DOHH2 (cell line): Measurements from ENCODE around the gene PDE7B.

Source experiments
- H3F3A ChIP-seq: fragments of 200-600 bp; sonication (generic), shearing (Covaris generic); 2 replicates; pipeline ENCODE4 v1.6.0; 2016; ENCODE audit warnings: antibody characterized with exemption, mild to moderate bottlenecking; ENCODE audit not compliant: control insufficient read depth, insufficient read depth
- H3K27ac ChIP-seq: fragments of 200-600 bp; sonication (generic); 2 replicates; pipeline ENCODE4 v1.5.1; 2014; ENCODE audit warnings: low read depth, mild to moderate bottlenecking, low read length, moderate library complexity
- H3K27me3 ChIP-seq: fragments of 200-600 bp; sonication (generic); 2 replicates; pipeline ENCODE4 v1.6.1; 2014; ENCODE audit warnings: mild to moderate bottlenecking, low read length, mixed read lengths; ENCODE audit not compliant: control insufficient read depth
- H3K36me3 ChIP-seq: fragments of 200-600 bp; sonication (generic); 2 replicates; pipeline ENCODE4 v1.6.1; 2014; ENCODE audit warnings: mild to moderate bottlenecking, low read length, moderate library complexity, mixed read lengths; ENCODE audit not compliant: control insufficient read depth
- H3K4me1 ChIP-seq: fragments of 200-600 bp; sonication (generic); 2 replicates; pipeline ENCODE4 v1.6.1; 2014; ENCODE audit warnings: mild to moderate bottlenecking, low read length, mixed read lengths; ENCODE audit not compliant: control insufficient read depth
- H3K4me2 ChIP-seq: fragments of 200-600 bp; sonication (generic); 2 replicates; pipeline ENCODE4 v1.6.0; 2014; ENCODE audit warnings: mild to moderate bottlenecking, low read length, moderate library complexity
- H3K4me3 ChIP-seq: fragments of 200-600 bp; sonication (generic); 2 replicates; pipeline ENCODE4 v1.5.1; 2014; ENCODE audit warnings: mild to moderate bottlenecking, low read length, mixed read lengths
- H3K79me2 ChIP-seq: fragments of 200-600 bp; sonication (generic); 2 replicates; pipeline ENCODE4 v1.6.1; 2014; ENCODE audit warnings: mild to moderate bottlenecking, low read length, mixed read lengths; ENCODE audit not compliant: control insufficient read depth
- H3K9me2 ChIP-seq: fragments of 200-600 bp; sonication (generic); replicated peaks from 2 replicates; pipeline ENCODE4 v1.6.1; 2014; ENCODE audit warnings: mild to moderate bottlenecking, low read length, mixed read lengths; ENCODE audit not compliant: control insufficient read depth
- H3K9me3 ChIP-seq: fragments of 200-600 bp; sonication (generic); 2 replicates; pipeline ENCODE4 v1.6.1; 2014; ENCODE audit warnings: antibody characterized with exemption, low read length, mixed read lengths; ENCODE audit not compliant: control insufficient read depth, insufficient read depth
- H4K20me1 ChIP-seq: fragments of 200-600 bp; sonication (generic); 2 replicates; pipeline ENCODE4 v1.6.0; 2014; ENCODE audit warnings: low read depth, mild to moderate bottlenecking, antibody characterized with exemption, low read length, moderate library complexity; ENCODE audit not compliant: control insufficient read depth, insufficient read depth
- EZH2phosphoT487 ChIP-seq: fragments of 200-600 bp; sonication (generic); IDR thresholded peaks from 2 replicates; pipeline ENCODE4 v1.6.1; 2017; ENCODE audit warnings: borderline replicate concordance, mild to moderate bottlenecking, antibody characterized with exemption, low read length, moderate library complexity, mixed read lengths
- TF ChIP-seq, protein P1 (sequence below): fragments of 200-600 bp; sonication (generic); IDR thresholded peaks from one replicate; pipeline ENCODE4 v1.5.1; 2014; ENCODE audit warnings: antibody characterized with exemption, mild to moderate bottlenecking, low read depth, low read length; ENCODE audit not compliant: poor library complexity, severe bottlenecking

PDE7B gene

DNA sequence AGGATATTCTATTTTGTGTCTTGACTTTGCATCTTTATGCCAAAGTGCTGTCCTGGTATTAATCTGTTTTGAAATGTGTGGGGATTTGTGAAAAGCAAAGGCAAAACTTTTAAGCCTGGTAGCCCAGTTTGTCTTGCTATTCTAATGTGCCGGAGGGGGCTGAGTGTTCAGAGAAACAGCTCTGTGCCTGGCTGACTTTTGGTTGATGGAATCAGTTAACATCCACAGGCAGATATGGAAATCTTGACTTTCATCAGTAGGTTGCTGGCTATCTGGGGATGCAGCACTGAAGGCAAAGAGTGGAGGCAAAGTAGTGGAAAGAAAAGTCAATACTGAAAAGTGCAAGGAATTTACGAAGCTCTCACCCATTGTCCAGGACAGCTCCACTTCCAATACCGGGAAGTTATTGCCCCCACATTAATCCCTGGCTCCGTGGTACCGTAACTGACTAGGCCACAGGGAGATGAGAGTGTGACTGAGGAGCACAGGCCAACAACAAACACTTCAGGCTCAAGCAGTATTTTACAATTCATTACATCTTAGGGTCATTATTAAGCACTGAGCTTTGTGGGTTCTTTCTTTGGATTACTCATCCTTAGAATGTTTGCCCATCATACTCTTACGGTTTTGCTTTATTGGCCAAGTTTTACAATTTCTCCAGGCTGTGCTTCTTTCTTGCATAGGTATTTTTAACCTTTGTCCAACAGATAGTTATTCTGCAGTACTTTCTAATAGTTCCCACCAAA is 234.0 kb downstream of the PDE7B start:
- no peaks in the 10 kb centered on the region for H3F3A ChIP-seq
- no peaks in the 10 kb centered on the region for H3K79me2 ChIP-seq
- H3K27me3 ChIP-seq, result 0 out of 2 replicates have a peak, but pooled peaks cover 2% of the 10 kb centered on the region
- TF ChIP-seq, protein P1, sequence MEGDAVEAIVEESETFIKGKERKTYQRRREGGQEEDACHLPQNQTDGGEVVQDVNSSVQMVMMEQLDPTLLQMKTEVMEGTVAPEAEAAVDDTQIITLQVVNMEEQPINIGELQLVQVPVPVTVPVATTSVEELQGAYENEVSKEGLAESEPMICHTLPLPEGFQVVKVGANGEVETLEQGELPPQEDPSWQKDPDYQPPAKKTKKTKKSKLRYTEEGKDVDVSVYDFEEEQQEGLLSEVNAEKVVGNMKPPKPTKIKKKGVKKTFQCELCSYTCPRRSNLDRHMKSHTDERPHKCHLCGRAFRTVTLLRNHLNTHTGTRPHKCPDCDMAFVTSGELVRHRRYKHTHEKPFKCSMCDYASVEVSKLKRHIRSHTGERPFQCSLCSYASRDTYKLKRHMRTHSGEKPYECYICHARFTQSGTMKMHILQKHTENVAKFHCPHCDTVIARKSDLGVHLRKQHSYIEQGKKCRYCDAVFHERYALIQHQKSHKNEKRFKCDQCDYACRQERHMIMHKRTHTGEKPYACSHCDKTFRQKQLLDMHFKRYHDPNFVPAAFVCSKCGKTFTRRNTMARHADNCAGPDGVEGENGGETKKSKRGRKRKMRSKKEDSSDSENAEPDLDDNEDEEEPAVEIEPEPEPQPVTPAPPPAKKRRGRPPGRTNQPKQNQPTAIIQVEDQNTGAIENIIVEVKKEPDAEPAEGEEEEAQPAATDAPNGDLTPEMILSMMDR, result no peak
- TF ChIP-seq EZH2phosphoT487, result no peak
- H3K9me2 ChIP-seq, result no peaks in the 10 kb centered on the region
- no peaks in the 10 kb centered on the region for H4K20me1 ChIP-seq
- H3K27ac ChIP-seq, result no peak overlapping the region
- H3K4me2 ChIP-seq, result no peak overlapping the region
- H3K36me3 ChIP-seq, result no peaks in the 10 kb centered on the region
- H3K4me1 ChIP-seq, result no peaks in the 10 kb centered on the region
- no peak overlapping the region for H3K4me3 ChIP-seq
- H3K9me3 ChIP-seq, result no peaks in the 10 kb centered on the region

DNA sequence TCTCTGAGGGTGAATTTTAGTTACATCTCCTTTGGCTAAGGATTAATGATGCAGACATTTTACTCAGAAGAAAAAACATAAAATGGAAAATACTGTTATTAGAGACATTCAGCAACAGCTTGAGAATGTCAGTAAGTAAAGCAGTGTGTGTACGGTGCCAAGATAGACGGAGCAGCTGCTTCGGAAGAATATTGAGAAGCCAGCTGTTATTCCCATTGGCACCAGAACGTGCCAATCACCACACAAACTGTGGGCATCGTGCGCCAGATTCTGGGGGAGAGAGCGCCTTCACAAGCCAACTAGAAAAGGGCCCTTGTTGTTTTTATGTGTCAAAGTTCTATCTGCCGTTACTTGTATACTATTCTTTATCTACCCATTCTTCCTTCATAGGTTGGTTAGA is 235.2 kb downstream of the PDE7B start:
- Histone ChIP-seq H3K79me2 (no peaks in the 10 kb centered on the region), H3K9me2 (no peaks in the 10 kb centered on the region), H3K4me1 (no peaks in the 10 kb centered on the region), H3F3A (no peaks in the 10 kb centered on the region), H3K27me3 (0 out of 2 replicates have a peak, but pooled peaks cover 3% of the 10 kb centered on the region), H3K27ac (no peak overlapping the region), H4K20me1 (no peaks in the 10 kb centered on the region), H3K9me3 (no peaks in the 10 kb centered on the region), H3K4me3 (no peak overlapping the region), H3K4me2 (no peak overlapping the region), H3K36me3 (no peaks in the 10 kb centered on the region)
- no peak for TF ChIP-seq EZH2phosphoT487
- TF ChIP-seq, protein P1, result no peak

DNA sequence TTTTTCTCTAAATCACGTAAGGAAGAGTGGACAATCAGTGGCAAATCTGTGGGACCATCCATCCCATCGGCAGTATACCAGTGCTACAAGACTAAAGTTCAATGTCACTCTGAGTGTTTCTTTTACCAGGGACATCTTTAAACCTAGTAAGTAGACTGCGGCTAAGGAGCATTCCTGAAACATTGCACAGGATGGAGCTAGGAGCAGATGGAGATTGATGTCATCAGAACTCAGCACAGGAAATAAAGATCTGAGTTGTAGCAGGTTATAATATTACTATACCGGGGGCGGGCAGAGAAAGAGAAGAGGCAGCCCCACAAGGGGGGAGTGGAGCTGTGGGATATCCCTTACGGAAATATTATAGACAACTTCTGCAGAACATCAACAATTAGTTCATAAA is 236.5 kb downstream of the PDE7B start:
- H3K36me3 ChIP-seq, result no peaks in the 10 kb centered on the region
- H3F3A ChIP-seq, result no peaks in the 10 kb centered on the region
- H3K9me2 ChIP-seq, result no peaks in the 10 kb centered on the region
- H3K9me3 ChIP-seq, result no peaks in the 10 kb centered on the region
- H3K4me2 ChIP-seq, result no peak overlapping the region
- H3K4me3 ChIP-seq, result no peak overlapping the region
- no peaks in the 10 kb centered on the region for H4K20me1 ChIP-seq
- no peaks in the 10 kb centered on the region for H3K4me1 ChIP-seq
- no peak overlapping the region for H3K27ac ChIP-seq
- H3K27me3 ChIP-seq, result 0 out of 2 replicates have a peak, but pooled peaks cover 3% of the 10 kb centered on the region
- H3K79me2 ChIP-seq, result no peaks in the 10 kb centered on the region
- TF ChIP-seq, protein P1, result no peak
- no peak for TF ChIP-seq EZH2phosphoT487
